GM12878 (cell line): ENCODE data around the gene WDFY1. TPM values are rescaled to one million over a fixed set of nuclear protein-coding genes. Genes with fewer than 3 reads are reported as not detected.
A peak's percentile ranks its signal among the peaks of the same experiment; 100 is the strongest.

Experiments
- BRCA1 ChIP-seq: IDR thresholded peaks from 2 replicates; pipeline ENCODE4 v1.6.1; 2011; ENCODE audit warnings: low read depth, low read length, improper control_type of control experiment
- CBFB ChIP-seq: IDR thresholded peaks from 2 replicates; pipeline ENCODE4 v1.6.1; 2016; ENCODE audit warnings: antibody characterized with exemption, low read depth
- CEBPB ChIP-seq, 2 experiments: fragments of 150-350 bp in 1 of 2; IDR thresholded peaks; 2 replicates each; pipeline ENCODE4 v1.6.1; 2012 to 2014; ENCODE audit warnings: low read depth in 2 of 2, low read length in 2 of 2, borderline replicate concordance in 1 of 2, inconsistent platforms in 1 of 2
- CHD4 ChIP-seq: fragments of 200-600 bp; sonication (generic); IDR thresholded peaks from 2 replicates; pipeline ENCODE4 v1.6.1; 2016; ENCODE audit warnings: mild to moderate bottlenecking
- ETV6 ChIP-seq, 2 experiments: fragments of 450-650 bp in 1 of 2; IDR thresholded peaks in 1 of 2; conservative IDR thresholded peaks in 1 of 2; 2 replicates each; pipeline ENCODE4 v1.6.1; 2014; ENCODE audit warnings: antibody characterized with exemption in 1 of 2, borderline replicate concordance in 1 of 2, low read depth in 1 of 2, mild to moderate bottlenecking in 1 of 2, moderate library complexity in 1 of 2
- FOXM1 ChIP-seq: IDR thresholded peaks from 2 replicates; pipeline ENCODE4 v1.6.1; 2012; ENCODE audit warnings: low read depth, mild to moderate bottlenecking, inconsistent platforms, low read length, moderate library complexity
- GATAD2B ChIP-seq: fragments of 450-650 bp; conservative IDR thresholded peaks from 2 replicates; pipeline ENCODE4 v1.6.1; 2017; ENCODE audit warnings: low read depth, mild to moderate bottlenecking, moderate library complexity
- HDGF ChIP-seq: fragments of 450-650 bp; IDR thresholded peaks from 2 replicates; pipeline ENCODE4 v1.6.1; 2016; ENCODE audit warnings: antibody characterized with exemption
- IRF4 ChIP-seq: IDR thresholded peaks from 2 replicates; pipeline ENCODE4 v1.6.1; 2011; ENCODE audit warnings: low read depth, low read length
- LARP7 ChIP-seq: fragments of 450-650 bp; IDR thresholded peaks from 2 replicates; pipeline ENCODE4 v1.6.1; 2017; ENCODE audit warnings: mild to moderate bottlenecking
- NFIC ChIP-seq: IDR thresholded peaks from 2 replicates; pipeline ENCODE4 v1.6.1; 2012; ENCODE audit warnings: low read depth, mild to moderate bottlenecking, inconsistent platforms, low read length, moderate library complexity
- NFYA ChIP-seq: IDR thresholded peaks from 2 replicates; pipeline ENCODE4 v1.6.1; 2011; ENCODE audit warnings: low read depth, mild to moderate bottlenecking, low read length, improper control_type of control experiment, borderline replicate concordance
- POU2F2 ChIP-seq: IDR thresholded peaks from 3 replicates; pipeline ENCODE4 v1.6.1; 2011; ENCODE audit warnings: low read depth, mild to moderate bottlenecking, low read length, borderline replicate concordance
- SMAD5 ChIP-seq: IDR thresholded peaks from 2 replicates; pipeline ENCODE4 v1.6.1; 2016; ENCODE audit warnings: antibody characterized with exemption, low read depth
- SMC3 ChIP-seq: IDR thresholded peaks from 2 replicates; pipeline ENCODE4 v1.6.1; 2011; ENCODE audit warnings: low read length, improper control_type of control experiment, borderline replicate concordance
- SP1 ChIP-seq: IDR thresholded peaks from one replicate; pipeline ENCODE4 v1.6.1; 2011; ENCODE audit warnings: low read depth, low read length
- SREBF1 ChIP-seq: IDR thresholded peaks from 2 replicates; pipeline ENCODE4 v1.6.1; 2012; ENCODE audit warnings: mild to moderate bottlenecking, low read length
- ZNF207 ChIP-seq: fragments of 450-650 bp; IDR thresholded peaks from 2 replicates; pipeline ENCODE4 v1.6.1; 2014; ENCODE audit warnings: antibody characterized with exemption, mild to moderate bottlenecking, borderline replicate concordance
- ZNF217 ChIP-seq: fragments of 450-650 bp; IDR thresholded peaks from 2 replicates; pipeline ENCODE4 v1.6.1; 2017; ENCODE audit warnings: antibody characterized with exemption, mild to moderate bottlenecking
- ZNF622 ChIP-seq: fragments of 450-650 bp; IDR thresholded peaks from 2 replicates; pipeline ENCODE4 v1.6.1; 2017; ENCODE audit warnings: mild to moderate bottlenecking, inconsistent platforms
- ZSCAN29 ChIP-seq: fragments of 450-650 bp; IDR thresholded peaks from 2 replicates; pipeline ENCODE4 v1.6.1; 2017; ENCODE audit warnings: mild to moderate bottlenecking, moderate library complexity
- ZZZ3 ChIP-seq: IDR thresholded peaks from 2 replicates; pipeline ENCODE4 v1.6.1; 2011; ENCODE audit warnings: low read depth; ENCODE audit not compliant: control insufficient read depth, insufficient read length
- polyA plus RNA-seq, 11 experiments: library from polyadenylated mRNA; depleted of rRNA in 4 of 11; unstranded in 6 of 11; stranded (reverse) in 5 of 11; fragments of >200 nt; fragmentation: Nextera tagmentation in 4 of 11; fragmentation: Illumina TruSeq in 1 of 11; extraction: Ambion mirVana in 4 of 11; extraction: Trizol in 1 of 11; gene quantifications; 1 replicate in 1 of 11; 2 replicates in 10 of 11; pipeline versions ENCODE4 v1.2.1 to v1.2.3, GENCODE V29; 2011 to 2016; ENCODE audit warnings: inconsistent platforms in 2 of 11, missing spikeins in 2 of 11, low read depth in 1 of 11
- total RNA-seq, 4 experiments: library from RNA; depleted of rRNA in 3 of 4; stranded (reverse); fragments of >200 nt in 3 of 4; fragmentation: Illumina TruSeq in 1 of 4; extraction: Trizol in 1 of 4; gene quantifications; 2 replicates each; pipeline versions ENCODE4 v1.2.1 to v1.2.3, GENCODE V29; 2013 to 2021
- TF ChIP-seq, protein P1 (sequence below): fragments of 450-650 bp; formaldehyde crosslinking; IDR thresholded peaks from 2 replicates; pipeline ENCODE4 v1.5.0; 2022; ENCODE audit warnings: mild to moderate bottlenecking, missing genetic modification characterization

WDFY1 gene
- total and polyA plus RNA-seq, 10 of the 15 experiments (the other 5 are each of a cell fraction or from before 2014, with no cell fraction given): 2.9 to 28.1 (median 13.1) TPM

DNA sequence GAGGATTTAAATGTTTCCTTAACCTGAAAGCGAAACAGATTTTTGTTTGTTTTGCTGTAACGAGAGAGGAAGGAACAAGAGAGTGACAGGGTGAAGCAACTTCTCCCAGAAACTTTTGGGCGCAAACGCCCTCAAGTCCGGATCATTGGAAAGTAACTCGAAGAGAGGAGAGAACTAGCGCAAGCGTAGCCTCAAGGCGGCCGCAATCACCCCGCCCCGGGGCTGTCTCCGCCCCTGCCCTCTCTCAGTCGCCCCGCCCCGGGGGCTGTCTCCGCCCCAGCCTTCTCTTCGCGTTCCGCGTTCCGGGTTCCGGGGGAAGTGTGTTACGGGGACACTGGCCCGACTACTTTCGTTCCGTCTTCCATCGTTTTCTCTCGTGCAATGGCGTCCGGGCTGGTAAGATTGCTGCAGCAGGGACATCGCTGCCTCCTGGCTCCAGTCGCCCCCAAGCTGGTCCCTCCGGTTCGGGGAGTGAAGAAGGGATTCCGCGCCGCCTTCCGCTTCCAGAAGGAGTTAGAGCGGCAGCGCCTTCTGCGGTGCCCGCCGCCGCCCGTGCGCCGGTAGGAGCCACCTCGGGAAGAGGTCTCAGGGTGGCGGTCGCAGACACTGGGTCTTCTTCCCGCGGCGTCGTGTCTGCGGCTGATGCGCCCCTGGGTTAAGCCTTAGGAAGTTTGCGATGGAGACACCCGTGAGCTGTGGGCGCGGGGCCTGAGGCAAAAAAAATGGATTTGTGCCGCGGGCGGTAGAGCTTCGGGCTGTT, 12.1 kb upstream of the WDFY1 start, which contains the start of gene MRPL44 (continued):
- peak; percentile 96 for TF ChIP-seq ZNF207
- TF ChIP-seq HDGF: 0 out of 2 replicates have a peak, but pooled peaks have one; percentile 22
- TF ChIP-seq IRF4: peak; percentile 89
- TF ChIP-seq SMAD5: peak; percentile 88
- peak; percentile 77 for TF ChIP-seq ZSCAN29
- peak; percentile 95 for TF ChIP-seq LARP7
- TF ChIP-seq NFIC: no peak
- no peak for TF ChIP-seq NFYA
- TF ChIP-seq ZNF217: peak; percentile 50; the same call in 1 of the 2 replicates
- TF ChIP-seq, protein P1, sequence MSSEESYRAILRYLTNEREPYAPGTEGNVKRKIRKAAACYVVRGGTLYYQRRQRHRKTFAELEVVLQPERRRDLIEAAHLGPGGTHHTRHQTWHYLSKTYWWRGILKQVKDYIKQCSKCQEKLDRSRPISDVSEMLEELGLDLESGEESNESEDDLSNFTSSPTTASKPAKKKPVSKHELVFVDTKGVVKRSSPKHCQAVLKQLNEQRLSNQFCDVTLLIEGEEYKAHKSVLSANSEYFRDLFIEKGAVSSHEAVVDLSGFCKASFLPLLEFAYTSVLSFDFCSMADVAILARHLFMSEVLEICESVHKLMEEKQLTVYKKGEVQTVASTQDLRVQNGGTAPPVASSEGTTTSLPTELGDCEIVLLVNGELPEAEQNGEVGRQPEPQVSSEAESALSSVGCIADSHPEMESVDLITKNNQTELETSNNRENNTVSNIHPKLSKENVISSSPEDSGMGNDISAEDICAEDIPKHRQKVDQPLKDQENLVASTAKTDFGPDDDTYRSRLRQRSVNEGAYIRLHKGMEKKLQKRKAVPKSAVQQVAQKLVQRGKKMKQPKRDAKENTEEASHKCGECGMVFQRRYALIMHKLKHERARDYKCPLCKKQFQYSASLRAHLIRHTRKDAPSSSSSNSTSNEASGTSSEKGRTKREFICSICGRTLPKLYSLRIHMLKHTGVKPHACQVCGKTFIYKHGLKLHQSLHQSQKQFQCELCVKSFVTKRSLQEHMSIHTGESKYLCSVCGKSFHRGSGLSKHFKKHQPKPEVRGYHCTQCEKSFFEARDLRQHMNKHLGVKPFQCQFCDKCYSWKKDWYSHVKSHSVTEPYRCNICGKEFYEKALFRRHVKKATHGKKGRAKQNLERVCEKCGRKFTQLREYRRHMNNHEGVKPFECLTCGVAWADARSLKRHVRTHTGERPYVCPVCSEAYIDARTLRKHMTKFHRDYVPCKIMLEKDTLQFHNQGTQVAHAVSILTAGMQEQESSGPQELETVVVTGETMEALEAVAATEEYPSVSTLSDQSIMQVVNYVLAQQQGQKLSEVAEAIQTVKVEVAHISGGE (CRISPR knock-in tag): peak; percentile 99
- no peak for TF ChIP-seq SMC3
- no peak for TF ChIP-seq CHD4
- TF ChIP-seq POU2F2: peak; percentile 95
- TF ChIP-seq CEBPB (IDR thresholded peaks at IDR 0.05; ENCODE audit: borderline replicate concordance in 1 of 2, low read depth in 2 of 2, low read length in 2 of 2): no peak
- no peak for TF ChIP-seq BRCA1
- peak in 1 of 2 experiments; percentile 57; a peak in 1 of 4 replicates for TF ChIP-seq ETV6 (conservative IDR thresholded peaks at IDR 0.05 in 1 of 2, IDR thresholded peaks at IDR 0.05 in 1 of 2; ENCODE audit: borderline replicate concordance in 1 of 2, low read depth in 1 of 2)
- no peak for TF ChIP-seq ZNF622
- TF ChIP-seq ZZZ3: peak; percentile 94
- peak; percentile 73 for TF ChIP-seq SREBF1
- peak; percentile 68; the same call in 1 of the 2 replicates for TF ChIP-seq CBFB
- peak; percentile 27; the same call in 1 of the 2 replicates for TF ChIP-seq FOXM1
- TF ChIP-seq GATAD2B: peak; percentile 91
- TF ChIP-seq SP1: peak; percentile 85
